Stimulated activated CD4-positive, alpha-beta T cell treated with anti-CD3 and anti-CD28 coated beads, Interleukin-4, amount 100 ng/mL, for 24 hours (primary cell): Measurements from ENCODE around the gene IARS2.
"Not testable (repeated sequence)": the region's sequence is repeated elsewhere in the genome, so short reads cannot be mapped to it uniquely, and the experiment has no call there.

Experiments used
- DNase-seq: peaks from one replicate; pipeline ENCODE4 v3.0.0-alpha.2; 2020

IARS2 gene

GRCh38 chr1:220113136-220113695 is 19.3 kb downstream of the IARS2 start:
- peak; percentile 25 for DNase-seq

- DNase-seq: no peak
Measured at GRCh38 chr1:220119043-220119512, 25.1 kb downstream of the IARS2 start.

GRCh38 chr1:220121791-220122530 is 28.0 kb downstream of the IARS2 start:
- DNase-seq: no peak

- no peak for DNase-seq
Measured at GRCh38 chr1:220123066-220123465, 29.1 kb downstream of the IARS2 start.

GRCh38 chr1:220123889-220124288 is 30.0 kb downstream of the IARS2 start:
- peak; percentile 10 for DNase-seq

- DNase-seq: no peak
Measured at GRCh38 chr1:220124542-220124941, 30.6 kb downstream of the IARS2 start.

GRCh38 chr1:220127076-220127475 is 33.1 kb downstream of the IARS2 start:
- no peak for DNase-seq

GRCh38 chr1:220129479-220130210 is 35.7 kb downstream of the IARS2 start:
- DNase-seq: no peak

- no peak for DNase-seq
Measured at GRCh38 chr1:220135755-220136154, 41.8 kb downstream of the IARS2 start.

- DNase-seq: no peak
Measured at GRCh38 chr1:220137019-220137786, 43.3 kb downstream of the IARS2 start.

- DNase-seq: no peak
Measured at GRCh38 chr1:220139966-220140365, 46.0 kb downstream of the IARS2 start.

- no peak for DNase-seq
Measured at GRCh38 chr1:220144051-220144450, 50.1 kb downstream of the IARS2 start.

- DNase-seq: no peak
Measured at GRCh38 chr1:220149742-220150141, 55.8 kb downstream of the IARS2 start.

- no peak for DNase-seq
Measured at GRCh38 chr1:220151454-220151853, 57.5 kb downstream of the IARS2 start.

GRCh38 chr1:220153147-220153546 is 59.2 kb downstream of the IARS2 start:
- no peak for DNase-seq

GRCh38 chr1:220156620-220157146 is 62.8 kb downstream of the IARS2 start:
- no peak for DNase-seq

- no peak for DNase-seq
Measured at GRCh38 chr1:220157738-220158137, 63.8 kb downstream of the IARS2 start.

- DNase-seq: not testable (repeated sequence)
Measured at GRCh38 chr1:220158530-220158929, 64.6 kb downstream of the IARS2 start.

- DNase-seq: no peak
Measured at GRCh38 chr1:220159041-220159440, 65.1 kb downstream of the IARS2 start.

GRCh38 chr1:220160027-220160426 is 66.1 kb downstream of the IARS2 start:
- DNase-seq: no peak

- DNase-seq: no peak
Measured at GRCh38 chr1:220164116-220164515, 70.2 kb downstream of the IARS2 start.

- DNase-seq: no peak
Measured at GRCh38 chr1:220164517-220164916, 70.6 kb downstream of the IARS2 start.

GRCh38 chr1:220166853-220167252 is 72.9 kb downstream of the IARS2 start:
- no peak for DNase-seq
